HepG2 (cell line): ENCODE results near the gene TCTA. TPM values are rescaled to one million over a fixed set of nuclear protein-coding genes. Genes with fewer than 3 reads are reported as not detected.

Source experiments
- ATAC-seq: fragments of 200-7000 bp; cut with Tn5 transposase; 3 replicates; pipeline ENCODE4 v1.9.1; 2020; ENCODE audit warnings: mild to moderate bottlenecking, moderate library complexity
- BruUV-seq: library from RNA; stranded (reverse); fragments of 400-500 nt; replicated peaks from 2 replicates; lab custom pipeline; 2021; lab: Mats Ljungman, UMichigan
- CTCF ChIA-PET: fragments of 300-600 bp; formaldehyde crosslinking; extraction: SDS; loops from one replicate; lab custom pipeline; 2021; ENCODE audit warnings: low total read pairs, inconsistent platforms, low intra/inter-chr PET ratio; lab: Yijun Ruan, JAX
- POLR2A ChIA-PET: fragments of 350-600 bp; sonication (Branson Sonifier 250); formaldehyde crosslinking; loops from one replicate; lab custom pipeline; 2020; ENCODE audit warnings: antibody characterized with exemption, inconsistent platforms; lab: Yijun Ruan, JAX
- DNase-seq: peaks from one replicate; pipeline ENCODE4 v3.0.0-alpha.2; 2015; ENCODE audit warnings: low spot score
- FAIRE-seq: peaks from 3 replicates; lab custom pipeline; 2011; peaks lifted over from hg19 to GRCh38; lab: Jason Lieb, UNC
- H2AFZ ChIP-seq: one replicate; pipeline ENCODE4 v1.6.1; 2011; ENCODE audit warnings: low read length, inconsistent platforms
- H3K27ac ChIP-seq: fragments of 300-600 bp; 3 replicates; pipeline ENCODE4 v1.8.0; 2011; ENCODE audit warnings: mixed run types, mild to moderate bottlenecking, mixed read lengths, low read length, inconsistent platforms; ENCODE audit not compliant: insufficient read depth; ENCODE audit errors: extremely low read length
- H3K27me3 ChIP-seq, 2 experiments: fragments of 200-600 bp in 1 of 2; 2 replicates in 1 of 2; 3 replicates in 1 of 2; pipeline versions ENCODE4 v1.6.0 to v1.8.0; 2011; ENCODE audit warnings: low read length in 2 of 2, mild to moderate bottlenecking in 2 of 2, moderate library complexity in 2 of 2, inconsistent platforms in 1 of 2; ENCODE audit not compliant: insufficient read depth in 2 of 2, control insufficient read depth in 1 of 2
- H3K36me3 ChIP-seq, 2 experiments: fragments of 200-600 bp in 1 of 2; replicated peaks in 1 of 2; 2 replicates in 1 of 2; 3 replicates in 1 of 2; pipeline versions ENCODE4 v1.5.1 to v1.8.0; 2011; ENCODE audit warnings: low read length in 2 of 2, inconsistent platforms in 1 of 2; ENCODE audit not compliant: insufficient read depth in 2 of 2, control insufficient read depth in 1 of 2
- H3K4me1 ChIP-seq: 2 replicates; pipeline ENCODE4 v1.5.1; 2012; ENCODE audit warnings: low read length, inconsistent platforms; ENCODE audit not compliant: insufficient read depth
- H3K4me2 ChIP-seq: 2 replicates; pipeline ENCODE4 v1.6.0; 2011; ENCODE audit warnings: low read depth, low read length, inconsistent platforms
- H3K4me3 ChIP-seq, 3 experiments: fragments of 200-600 bp in 1 of 3; sonication (generic), shearing (Covaris generic) in 1 of 3; replicated peaks in 1 of 3; 2 replicates each; pipeline ENCODE4 v1.5.1; 2011 to 2016; ENCODE audit warnings: low read length in 3 of 3, inconsistent platforms in 2 of 3, low read depth in 2 of 3, mild to moderate bottlenecking in 2 of 3, control low read depth in 1 of 3, mixed read lengths in 1 of 3; ENCODE audit not compliant: insufficient read depth in 1 of 3
- H3K79me2 ChIP-seq: one replicate; pipeline ENCODE4 v1.6.1; 2011; ENCODE audit warnings: low read length, inconsistent platforms; ENCODE audit not compliant: insufficient read depth
- H3K9ac ChIP-seq: 2 replicates; pipeline ENCODE4 v1.6.0; 2011; ENCODE audit warnings: mild to moderate bottlenecking, low read depth, low read length, inconsistent platforms; ENCODE audit not compliant: insufficient read depth
- H3K9me3 ChIP-seq: 2 replicates; pipeline ENCODE4 v1.5.1; 2012; ENCODE audit warnings: mild to moderate bottlenecking, low read length
- H4K20me1 ChIP-seq: 2 replicates; pipeline ENCODE4 v1.6.0; 2011; ENCODE audit warnings: inconsistent platforms, mild to moderate bottlenecking, low read length, moderate library complexity; ENCODE audit not compliant: insufficient read depth
- ARNT ChIP-seq: fragments of 450-650 bp; IDR thresholded peaks from 2 replicates; pipeline ENCODE4 v1.6.1; 2017
- CC2D1A ChIP-seq: sonication (generic); formaldehyde crosslinking; IDR thresholded peaks from 2 replicates; pipeline ENCODE4 v1.8.1; 2023; ENCODE audit warnings: mild to moderate bottlenecking, missing genetic modification reagents
- CTCF ChIP-seq: sonication (generic); formaldehyde crosslinking; IDR thresholded peaks from 2 replicates; pipeline ENCODE4 v1.5.0; 2020; ENCODE audit warnings: mild to moderate bottlenecking, missing genetic modification reagents, moderate library complexity
- ISX ChIP-seq: sonication (generic); formaldehyde crosslinking; conservative IDR thresholded peaks from 2 replicates; pipeline ENCODE4 v1.5.0; 2020; ENCODE audit warnings: missing genetic modification reagents
- MXD3 ChIP-seq: IDR thresholded peaks from 2 replicates; pipeline ENCODE4 v1.6.1; 2016; ENCODE audit warnings: mild to moderate bottlenecking, missing biosample characterization, missing genetic modification reagents
- RBAK ChIP-seq: sonication (generic); formaldehyde crosslinking; IDR thresholded peaks from 2 replicates; pipeline ENCODE4 v1.5.1; 2020; ENCODE audit warnings: mild to moderate bottlenecking, missing genetic modification reagents
- SAP130 ChIP-seq: IDR thresholded peaks from 2 replicates; pipeline ENCODE4 v1.6.1; 2016; ENCODE audit warnings: low read depth
- ZBTB42 ChIP-seq: sonication (generic); formaldehyde crosslinking; IDR thresholded peaks from 2 replicates; pipeline ENCODE4 v1.5.0; 2020; ENCODE audit warnings: mild to moderate bottlenecking, missing genetic modification reagents
- ZNF17 ChIP-seq: sonication (generic); formaldehyde crosslinking; IDR thresholded peaks from 2 replicates; pipeline ENCODE4 v1.5.0; 2020; ENCODE audit warnings: mild to moderate bottlenecking, missing genetic modification reagents
- ZNF33A ChIP-seq: sonication (generic); formaldehyde crosslinking; IDR thresholded peaks from 2 replicates; pipeline ENCODE4 v1.5.1; 2020; ENCODE audit warnings: missing genetic modification reagents, mild to moderate bottlenecking, moderate library complexity, borderline replicate concordance
- ZNF749 ChIP-seq: sonication (generic); formaldehyde crosslinking; IDR thresholded peaks from 2 replicates; pipeline ENCODE4 v1.8.0; 2022; ENCODE audit warnings: mild to moderate bottlenecking, missing genetic modification reagents, moderate library complexity, borderline replicate concordance
- ZNF781 ChIP-seq: sonication (generic); formaldehyde crosslinking; IDR thresholded peaks from 2 replicates; pipeline ENCODE4 v1.5.1; 2020; ENCODE audit warnings: borderline replicate concordance, mild to moderate bottlenecking, missing genetic modification reagents; ENCODE audit errors: not compliant biosample characterization
- ZNF83 ChIP-seq: sonication (generic); formaldehyde crosslinking; IDR thresholded peaks from 2 replicates; pipeline ENCODE4 v1.4.0; 2020; ENCODE audit warnings: missing genetic modification reagents, mild to moderate bottlenecking, borderline replicate concordance
- ZNF841 ChIP-seq: sonication (generic); formaldehyde crosslinking; IDR thresholded peaks from 2 replicates; pipeline ENCODE4 v1.8.1; 2023; ENCODE audit warnings: missing genetic modification reagents, borderline replicate concordance
- WGBS: methylation state at CpG from one replicate; pipeline ENCODE4 v1.1.6; 2017; ENCODE audit warnings: low lambda C conversion rate; 5-methylcytosine and 5-hydroxymethylcytosine counted together
- in situ Hi-C: cut with HindIII; loops from 2 replicates; pipeline ENCODE4 v1.10.0; 2017; ENCODE audit warnings: low pct_unique_long_range_greater_than_20kb; ENCODE audit not compliant: extremely low pct_ligation_motif_present
- intact Hi-C: fragments of 100-400 bp; cut with micrococcal nuclease; formaldehyde crosslinking; loops from one replicate; pipeline ENCODE4 v1.10.0; 2022; ENCODE audit not compliant: unreplicated experiment
- polyA plus RNA-seq, 8 experiments: library from polyadenylated mRNA; depleted of rRNA in 3 of 8; stranded (reverse) in 7 of 8; unstranded in 1 of 8; fragments of >200 nt; fragmentation: Illumina TruSeq in 4 of 8; extraction: Trizol in 4 of 8; gene quantifications; 2 replicates each; pipeline versions ENCODE4 v1.2.1 to v1.2.3, GENCODE V29; 2011 to 2016; ENCODE audit warnings: low read depth in 4 of 8, missing spikeins in 1 of 8, mixed read lengths in 1 of 8; ENCODE audit not compliant: insufficient read depth in 1 of 8
- total RNA-seq, 5 experiments: library from RNA; depleted of rRNA; stranded (reverse); fragments of >200 nt; fragmentation: Illumina TruSeq; extraction: Trizol; gene quantifications; 2 replicates each; pipeline ENCODE4 v1.2.3, GENCODE V29; 2016; ENCODE audit warnings: low read depth in 1 of 5

TCTA gene
- total and polyA plus RNA-seq, 2 of the 13 experiments (the other 11 are each of a cell fraction or from before 2014, with no cell fraction given), result 8.3 to 13.2 TPM

- peak overlapping the region; percentile 100 for H3K4me2 ChIP-seq
- peaks cover 3% of the 10 kb centered on the region for H3K79me2 ChIP-seq
- ChIA-PET POLR2A (interaction anchor here (0.8 to 3.1 kb wide), 14 partner anchors 8 to 415 kb away, joined by 3 to 48 read pairs (median 6); partner anchors contain the start of genes DAG1, GPX1, QRICH1 and RHOA), CTCF (interaction anchor here (1.4 kb wide), 1 partner anchor 82 kb away, joined by 3 read pairs; the partner anchor contains the start of gene USP4)
- H3K9ac ChIP-seq, result peak overlapping the region; percentile 80
- no peaks in the 10 kb centered on the region for H3K9me3 ChIP-seq
- H3K36me3 ChIP-seq, result peaks cover under 1 to 2% of the 10 kb centered on the region in 2 experiments; a peak in 2 of 5 replicates
- no peak overlapping the region for H2AFZ ChIP-seq
- no peak for FAIRE-seq
- no peak for DNase-seq
- H3K27me3 ChIP-seq, result no peaks in the 10 kb centered on the region
- in situ Hi-C loops, result no loop called here
- H3K4me1 ChIP-seq, result peaks cover 55% of the 10 kb centered on the region
- ATAC-seq, result peak; percentile 36
- intact Hi-C loops, result no loop called here
- BruUV-seq, result TSS peak; percentile 63
- H3K4me3 ChIP-seq, result peak overlapping the region; percentile 60 to 89 (median 64)
- WGBS, result 0% methylated on average over 9 of the region's 14 CpGs
- peak overlapping the region; percentile 89 for H3K27ac ChIP-seq
- H4K20me1 ChIP-seq, result no peaks in the 10 kb centered on the region
- no peak for TF ChIP-seq ZNF17
- TF ChIP-seq CC2D1A, result no peak
- TF ChIP-seq ARNT, result no peak
- no peak for TF ChIP-seq ZNF781
- no peak for TF ChIP-seq ZNF749 (CRISPR knock-in tag)
- TF ChIP-seq RBAK (CRISPR knock-in tag), result no peak
- no peak for TF ChIP-seq ZNF841
- TF ChIP-seq SAP130 (CRISPR knock-in tag), result no peak
- TF ChIP-seq MXD3 (CRISPR knock-in tag), result peak; percentile 69; the same call in 1 of the 2 replicates
- TF ChIP-seq CTCF (CRISPR knock-in tag), result peak; percentile 48
- no peak for TF ChIP-seq ZNF33A (CRISPR knock-in tag)
- TF ChIP-seq ZBTB42 (CRISPR knock-in tag), result no peak
- no peak for TF ChIP-seq ZNF83 (CRISPR knock-in tag)
- TF ChIP-seq ISX, result no peak
Measured at GRCh38 chr3:49421890-49422378, 9.7 kb downstream of the TCTA start.
